Upper lobe of right lung (tissue), 1 donor: ENCODE data around the gene ACOT9. TPM values are rescaled to one million over a fixed set of nuclear protein-coding genes. Genes with fewer than 3 reads are reported as not detected.
"Not testable (repeated sequence)": the region's sequence is repeated elsewhere in the genome, so short reads cannot be mapped to it uniquely, and the experiment has no call there.

Experiments
- ATAC-seq: fragments of 200-7000 bp; cut with Tn5 transposase; one replicate; pipeline ENCODE4 v1.9.1; 2020; ENCODE audit warnings: mild to moderate bottlenecking, moderate library complexity
- DNase-seq: peaks from one replicate; pipeline ENCODE4 v3.0.0-alpha.2; 2020
- H3K27ac ChIP-seq: fragments of 200-600 bp; one replicate; pipeline ENCODE4 v1.8.0; 2022
- H3K27me3 ChIP-seq: fragments of 200-600 bp; one replicate; pipeline ENCODE4 v1.8.0; 2022; ENCODE audit warnings: mild to moderate bottlenecking
- H3K36me3 ChIP-seq: fragments of 200-600 bp; one replicate; pipeline ENCODE4 v1.8.0; 2022
- H3K4me1 ChIP-seq: fragments of 200-600 bp; one replicate; pipeline ENCODE4 v1.8.0; 2022
- H3K4me3 ChIP-seq: fragments of 200-600 bp; one replicate; pipeline ENCODE4 v1.8.0; 2022; ENCODE audit warnings: mild to moderate bottlenecking
- H3K9me3 ChIP-seq: fragments of 200-600 bp; one replicate; pipeline ENCODE4 v1.8.0; 2022
- CTCF ChIP-seq: fragments of 200-600 bp; IDR thresholded peaks from one replicate; pipeline ENCODE4 v1.8.0; 2022; ENCODE audit warnings: antibody characterized with exemption
- intact Hi-C: fragments of 100-400 bp; cut with DNase I; formaldehyde crosslinking; loops from one replicate; pipeline ENCODE4 v1.11.0; 2022
- total RNA-seq: library from RNA; stranded (reverse); fragmentation: NEBNext Ultra II Directional; extraction: Animal tissue kit (Norgen Biotek cat#: 25700); gene quantifications from one replicate; pipeline ENCODE4 v1.2.1, GENCODE V29; 2021
- donor health status: DM: no; HTN: yes; CAD: no; lungs with severe emphysema.

ACOT9 gene
- total RNA-seq, 1 donor from 2014 or later: 42.0 TPM

DNA sequence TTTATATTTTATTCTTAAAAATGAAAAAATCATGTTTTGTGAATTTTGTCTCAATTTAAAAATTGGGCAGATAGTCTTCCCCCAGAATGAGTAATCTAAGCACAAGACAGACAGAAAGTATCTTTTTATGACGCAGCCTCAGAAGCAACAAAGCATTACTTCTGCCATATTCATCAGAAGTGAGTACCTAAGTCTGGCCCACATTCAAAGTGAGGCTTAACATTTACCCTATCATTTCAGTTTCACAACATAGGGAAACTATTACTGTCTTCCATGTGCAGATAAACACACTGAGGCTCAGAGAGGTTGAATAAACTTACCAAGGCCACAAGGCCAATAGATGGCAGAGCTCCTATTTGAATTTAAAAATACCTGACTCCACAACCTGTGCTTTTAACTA, 80.2 kb downstream of the ACOT9 start:
- Histone ChIP-seq H3K27me3 (no peaks in the 10 kb centered on the region), H3K4me3 (no peak overlapping the region), H3K27ac (no peak overlapping the region), H3K36me3 (no peaks in the 10 kb centered on the region), H3K9me3 (no peaks in the 10 kb centered on the region), H3K4me1 (no peaks in the 10 kb centered on the region)
- TF ChIP-seq CTCF: no peak
- intact Hi-C loops: no loop called here
- no peak for ATAC-seq
- no peak for DNase-seq

DNA sequence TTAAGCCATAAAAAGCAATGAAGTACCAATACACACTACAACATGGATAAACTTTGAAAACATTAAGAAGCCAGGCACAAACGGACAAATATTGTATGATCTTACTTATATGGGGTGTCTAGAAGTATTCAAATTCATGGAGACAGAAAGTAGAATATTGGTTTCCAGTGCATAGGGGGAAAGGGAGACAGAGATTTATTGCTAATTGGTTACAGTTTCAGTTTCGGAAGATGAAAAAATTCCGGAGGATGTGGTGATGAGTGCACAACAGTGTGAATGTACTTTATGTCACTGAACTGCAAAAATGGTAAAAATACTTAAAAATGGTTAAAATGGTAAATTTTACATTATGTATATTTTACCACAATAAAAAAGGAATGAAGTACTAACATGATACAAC, 80.9 kb downstream of the ACOT9 start:
- ATAC-seq (no peak), DNase-seq (no peak)
- Histone ChIP-seq H3K4me1 (no peaks in the 10 kb centered on the region), H3K27ac (no peak overlapping the region), H3K36me3 (no peaks in the 10 kb centered on the region), H3K9me3 (no peaks in the 10 kb centered on the region), H3K27me3 (no peaks in the 10 kb centered on the region), H3K4me3 (no peak overlapping the region)
- TF ChIP-seq CTCF: no peak
- intact Hi-C loops: no loop called here

- no peak overlapping the region for H3K4me3 ChIP-seq
- H3K27ac ChIP-seq: no peak overlapping the region
- no peak for DNase-seq
- intact Hi-C loops: no loop called here
- no peak for TF ChIP-seq CTCF
- H3K27me3 ChIP-seq: no peaks in the 10 kb centered on the region
- no peaks in the 10 kb centered on the region for H3K9me3 ChIP-seq
- no peak for ATAC-seq
- H3K36me3 ChIP-seq: no peaks in the 10 kb centered on the region
- no peaks in the 10 kb centered on the region for H3K4me1 ChIP-seq
These were observed 81.4 kb downstream of the ACOT9 start for GRCh38 chrX:23661671-23662070.

DNA sequence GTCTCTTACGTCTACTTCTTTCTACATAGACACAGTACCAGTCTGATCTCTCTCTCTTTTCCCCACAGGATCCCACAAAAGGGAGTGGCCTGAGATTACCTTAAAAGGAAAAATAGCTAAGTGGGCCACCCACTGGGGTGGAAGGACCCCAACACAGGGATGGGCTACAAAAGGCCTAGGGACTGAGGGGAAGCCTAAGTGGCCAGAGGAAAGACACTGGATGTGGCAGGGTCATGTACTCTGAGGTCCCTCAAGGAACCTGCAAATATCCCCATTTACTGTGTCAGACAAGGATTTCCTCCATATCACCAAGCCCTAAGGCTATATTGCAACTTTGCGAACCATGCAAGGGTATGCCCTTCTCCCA, 82.3 kb downstream of the ACOT9 start:
- H3K27ac ChIP-seq: no peak overlapping the region
- DNase-seq: no peak
- no peak for ATAC-seq
- H3K27me3 ChIP-seq: no peaks in the 10 kb centered on the region
- H3K36me3 ChIP-seq: no peaks in the 10 kb centered on the region
- intact Hi-C loops: no loop called here
- no peak overlapping the region for H3K4me3 ChIP-seq
- TF ChIP-seq CTCF: no peak
- H3K4me1 ChIP-seq: no peaks in the 10 kb centered on the region
- H3K9me3 ChIP-seq: no peaks in the 10 kb centered on the region

GRCh38 chrX:23660083-23660765, 82.9 kb downstream of the ACOT9 start:
- H3K27ac ChIP-seq, H3K9me3 ChIP-seq, H3K4me3 ChIP-seq, H3K27me3 ChIP-seq, H3K36me3 ChIP-seq, H3K4me1 ChIP-seq, intact Hi-C loops, DNase-seq, ATAC-seq: not testable (repeated sequence)

DNA sequence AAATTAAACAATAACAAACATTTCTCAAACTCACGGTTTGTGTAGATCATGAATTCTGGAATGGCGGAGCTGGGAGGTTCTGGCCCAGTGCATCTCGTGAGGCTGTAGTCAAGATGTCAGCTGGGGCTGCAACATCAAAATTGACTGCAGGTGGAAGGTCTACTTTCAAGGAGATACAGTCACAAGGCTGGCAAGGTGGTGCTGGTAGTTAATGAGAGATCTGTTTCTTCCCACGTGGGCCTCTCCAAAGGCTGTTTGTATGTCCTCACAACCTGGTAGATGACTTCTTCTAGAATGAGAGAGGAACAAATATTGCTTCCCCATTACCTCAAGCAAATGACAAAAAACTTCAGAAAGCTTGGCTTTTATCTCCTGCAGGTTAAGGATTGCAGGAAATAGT, 83.7 kb downstream of the ACOT9 start:
- ATAC-seq (no peak), DNase-seq (no peak)
- intact Hi-C loops: no loop called here
- Histone ChIP-seq H3K4me1 (no peaks in the 10 kb centered on the region), H3K4me3 (no peak overlapping the region), H3K27ac (no peak overlapping the region), H3K27me3 (no peaks in the 10 kb centered on the region), H3K9me3 (no peaks in the 10 kb centered on the region), H3K36me3 (no peaks in the 10 kb centered on the region)
- no peak for TF ChIP-seq CTCF
